Thymus (tissue), 11 donors: ENCODE measurements around the gene SNTG2. TPM values are rescaled to one million over a fixed set of nuclear protein-coding genes. Genes with fewer than 3 reads are reported as not detected.

Source experiments
- DNase-seq, 9 donors: peaks; one replicate each; pipeline ENCODE4 v3.0.0-alpha.2; 2013; ENCODE audit warnings: low spot score in 9 of 9, low read depth in 6 of 9, missing footprints in 1 of 9
- H3K27ac ChIP-seq, 2 donors: one replicate each; pipeline ENCODE4 v1.5.1; 2013; ENCODE audit warnings: control low read depth in 1 of 2, low read depth in 1 of 2, low read length in 1 of 2, mild to moderate bottlenecking in 1 of 2, moderate library complexity in 1 of 2
- H3K27me3 ChIP-seq, 2 donors: one replicate each; pipeline ENCODE4 v1.5.1; 2013; ENCODE audit warnings: low read length in 1 of 2; ENCODE audit not compliant: control insufficient read depth in 2 of 2, insufficient read depth in 1 of 2
- H3K36me3 ChIP-seq, 2 donors: one replicate each; pipeline ENCODE4 v1.5.1; 2013; ENCODE audit warnings: low read length in 1 of 2, mild to moderate bottlenecking in 1 of 2, moderate library complexity in 1 of 2; ENCODE audit not compliant: control insufficient read depth in 2 of 2, insufficient read depth in 2 of 2
- H3K4me1 ChIP-seq, 2 donors: one replicate each; pipeline ENCODE4 v1.5.1; 2013; ENCODE audit warnings: low read length in 2 of 2; ENCODE audit not compliant: control insufficient read depth in 2 of 2, insufficient read depth in 2 of 2
- H3K4me3 ChIP-seq, 2 donors: one replicate each; pipeline ENCODE4 v1.5.1; 2013; ENCODE audit warnings: low read length in 2 of 2, control low read depth in 1 of 2, mild to moderate bottlenecking in 1 of 2
- H3K9me3 ChIP-seq, 2 donors: one replicate each; pipeline ENCODE4 v1.5.1; 2013; ENCODE audit warnings: low read length in 1 of 2, mild to moderate bottlenecking in 1 of 2; ENCODE audit not compliant: control insufficient read depth in 2 of 2, insufficient read depth in 1 of 2
- WGBS: extraction: QIAGEN DNeasy Blood & Tissue Kit; methylation state at CpG from one replicate; pipeline ENCODE4 v1.1.7; 2013; 5-methylcytosine and 5-hydroxymethylcytosine counted together
- polyA plus RNA-seq: library from polyadenylated mRNA; stranded (reverse); fragments of 200-250 nt; gene quantifications from one replicate; pipeline ENCODE4 v1.2.3, GENCODE V29; 2013
- total RNA-seq: library from RNA; stranded (reverse); fragments of 120-200 nt; gene quantifications from one replicate; pipeline ENCODE4 v1.2.4, GENCODE V29; 2013
- donor health status: healthy.

SNTG2 gene
- total and polyA plus RNA-seq, 2 donors, result 0.33 to 1.2 TPM

DNA sequence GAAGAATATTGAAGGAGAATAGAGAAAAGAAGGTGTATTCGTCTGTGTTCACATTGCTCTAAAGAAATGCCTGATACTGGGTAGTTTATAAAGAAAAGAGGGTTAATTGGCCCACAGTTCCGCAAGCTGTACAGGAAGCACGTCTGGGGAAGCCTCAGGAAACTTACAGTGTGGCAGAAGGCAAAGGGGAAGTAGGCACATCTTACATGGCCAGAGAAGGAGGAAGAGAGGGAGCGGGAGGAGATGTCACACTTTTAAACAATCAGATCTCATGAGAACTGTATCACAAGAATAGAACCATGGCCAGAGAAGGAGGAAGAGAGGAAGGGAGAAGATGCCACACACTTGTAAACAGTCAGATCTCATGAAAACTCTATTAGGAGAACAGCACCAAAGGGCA is 303.0 kb downstream of the SNTG2 start:
- Histone ChIP-seq H3K9me3 (no peaks in the 10 kb centered on the region), H3K27ac (no peak overlapping the region), H3K4me1 (no peaks in the 10 kb centered on the region), H3K36me3 (no peaks in the 10 kb centered on the region), H3K4me3 (no peak overlapping the region), H3K27me3 (peaks cover 0 to 6% of the 10 kb centered on the region in 2 donors)
- WGBS, result 40% methylated on average over 4 of the region's 4 CpGs
- no peak for DNase-seq

DNA sequence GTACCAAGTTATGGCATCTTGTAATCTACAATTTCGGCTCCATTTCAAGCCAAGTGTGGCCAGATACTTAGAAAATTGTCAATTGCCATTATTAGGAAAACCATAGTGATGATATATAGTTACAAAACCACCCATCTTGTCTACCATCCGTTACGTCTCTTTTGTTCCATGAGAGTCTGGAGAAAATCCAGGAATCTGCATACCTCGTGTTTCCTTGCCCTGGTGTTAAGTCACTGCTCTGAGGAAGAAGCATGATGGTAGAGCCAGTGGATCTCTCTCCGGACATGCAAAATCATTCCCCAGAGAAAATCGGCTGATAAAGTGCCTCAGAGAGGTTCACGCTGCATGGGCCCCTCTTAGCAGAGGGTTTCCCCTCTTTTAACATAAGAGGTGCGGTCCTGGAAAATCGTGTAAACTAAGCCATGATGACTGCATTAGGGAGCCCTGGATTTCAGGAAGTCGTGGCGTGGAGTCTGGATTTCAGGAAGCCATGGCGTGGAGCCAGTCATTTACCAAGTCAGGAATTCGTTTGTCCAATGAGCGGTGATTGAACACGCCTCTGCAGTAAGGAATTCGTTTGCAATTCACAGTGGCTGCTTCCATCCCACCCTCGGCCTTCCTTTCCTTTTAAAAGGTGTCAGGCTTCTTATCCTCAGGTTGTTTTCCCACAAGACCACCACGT is 304.2 kb downstream of the SNTG2 start:
- Histone ChIP-seq H3K9me3 (no peaks in the 10 kb centered on the region), H3K27ac (no peak overlapping the region), H3K4me3 (no peak overlapping the region), H3K36me3 (no peaks in the 10 kb centered on the region), H3K27me3 (peaks cover 0 to 6% of the 10 kb centered on the region in 2 donors), H3K4me1 (no peaks in the 10 kb centered on the region)
- WGBS, result 88% methylated on average over 18 of the region's 18 CpGs
- DNase-seq, result no peak

- DNase-seq, result no peak
- H3K4me3 ChIP-seq, result no peak overlapping the region
- H3K27ac ChIP-seq, result no peak overlapping the region
- no peaks in the 10 kb centered on the region for H3K4me1 ChIP-seq
- peaks cover 0 to 4% of the 10 kb centered on the region in 2 donors for H3K27me3 ChIP-seq
- no peaks in the 10 kb centered on the region for H3K36me3 ChIP-seq
- no peaks in the 10 kb centered on the region for H3K9me3 ChIP-seq
- WGBS, result 85% methylated on average over 10 of the region's 10 CpGs
Observed at GRCh38 chr2:1256632-1257324, 306.1 kb downstream of the SNTG2 start.

- 89% methylated on average over 11 of the region's 11 CpGs for WGBS
- H3K36me3 ChIP-seq, result no peaks in the 10 kb centered on the region
- H3K9me3 ChIP-seq, result no peaks in the 10 kb centered on the region
- peaks cover 0 to 4% of the 10 kb centered on the region in 2 donors for H3K27me3 ChIP-seq
- DNase-seq, result no peak
- no peak overlapping the region for H3K27ac ChIP-seq
- no peaks in the 10 kb centered on the region for H3K4me1 ChIP-seq
- no peak overlapping the region for H3K4me3 ChIP-seq
Observed at GRCh38 chr2:1257334-1257733, 306.7 kb downstream of the SNTG2 start.

- Histone ChIP-seq H3K36me3 (no peaks in the 10 kb centered on the region), H3K4me1 (no peaks in the 10 kb centered on the region), H3K9me3 (no peaks in the 10 kb centered on the region), H3K27me3 (peaks cover 0 to 4% of the 10 kb centered on the region in 2 donors), H3K27ac (no peak overlapping the region), H3K4me3 (no peak overlapping the region)
- no peak for DNase-seq
- WGBS, result 85% methylated on average over 9 of the region's 9 CpGs
Observed at GRCh38 chr2:1259746-1260145, 309.1 kb downstream of the SNTG2 start.

GRCh38 chr2:1262609-1263008 is 312.0 kb downstream of the SNTG2 start:
- Histone ChIP-seq H3K4me1 (no peaks in the 10 kb centered on the region), H3K27ac (no peak overlapping the region), H3K27me3 (peaks cover 0 to 2% of the 10 kb centered on the region in 2 donors), H3K36me3 (no peaks in the 10 kb centered on the region), H3K4me3 (no peak overlapping the region), H3K9me3 (no peaks in the 10 kb centered on the region)
- DNase-seq, result no peak
- 90% methylated on average over 29 of the region's 29 CpGs for WGBS

DNA sequence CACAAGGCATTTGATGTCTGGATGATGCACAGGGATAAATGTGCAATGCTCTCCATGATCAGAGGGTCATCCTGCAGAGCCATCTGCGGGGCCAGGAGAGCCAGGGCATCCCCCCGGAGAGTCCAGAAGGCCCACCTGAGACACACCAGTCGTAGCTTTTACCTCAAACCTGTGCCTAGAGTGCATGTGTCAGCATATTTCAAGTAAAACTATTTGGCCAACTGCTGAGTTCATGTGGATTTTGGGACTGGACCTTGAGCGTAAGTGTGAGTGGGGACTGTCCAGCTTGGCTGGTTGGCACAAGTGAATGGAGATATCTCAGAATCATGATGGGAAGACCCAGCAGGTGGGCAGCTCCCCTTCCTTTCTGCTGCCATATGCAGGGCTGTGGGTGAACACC is 314.8 kb downstream of the SNTG2 start:
- no peak for DNase-seq
- Histone ChIP-seq H3K9me3 (no peaks in the 10 kb centered on the region), H3K27me3 (no peaks in the 10 kb centered on the region), H3K4me1 (no peaks in the 10 kb centered on the region), H3K27ac (no peak overlapping the region), H3K4me3 (no peak overlapping the region), H3K36me3 (no peaks in the 10 kb centered on the region)
- WGBS, result 92% methylated on average over 4 of the region's 4 CpGs

- 86% methylated on average over 12 of the region's 12 CpGs for WGBS
- DNase-seq, result no peak
Observed at GRCh38 chr2:1266351-1266750, 315.7 kb downstream of the SNTG2 start.

GRCh38 chr2:1268034-1268433 is 317.4 kb downstream of the SNTG2 start:
- H3K27ac ChIP-seq, result no peak overlapping the region
- WGBS, result 87% methylated on average over 7 of the region's 7 CpGs
- H3K4me3 ChIP-seq, result no peak overlapping the region
- no peaks in the 10 kb centered on the region for H3K36me3 ChIP-seq
- DNase-seq, result no peak
- H3K4me1 ChIP-seq, result no peaks in the 10 kb centered on the region
- no peaks in the 10 kb centered on the region for H3K9me3 ChIP-seq
- H3K27me3 ChIP-seq, result no peaks in the 10 kb centered on the region

More at GRCh38 chr2:1266351-1266750, 315.7 kb downstream of the SNTG2 start:
- H3K4me3 ChIP-seq, result no peak overlapping the region
- H3K27ac ChIP-seq, result no peak overlapping the region
- no peaks in the 10 kb centered on the region for H3K4me1 ChIP-seq
- H3K9me3 ChIP-seq, result no peaks in the 10 kb centered on the region
- no peaks in the 10 kb centered on the region for H3K27me3 ChIP-seq
- no peaks in the 10 kb centered on the region for H3K36me3 ChIP-seq
